Mucosa of descending colon (tissue), 3 donors: ENCODE data around the gene RIPOR2. TPM values are rescaled to one million over a fixed set of nuclear protein-coding genes. Genes with fewer than 3 reads are reported as not detected.
A peak's percentile ranks its signal among the peaks of the same experiment; 100 is the strongest.

Experiments used
- ATAC-seq: fragments of 200-7000 bp; cut with Tn5 transposase; one replicate; pipeline ENCODE4 v1.9.1; 2020; ENCODE audit warnings: mild to moderate bottlenecking, moderate library complexity
- DNase-seq, 3 donors: peaks; one replicate each; pipeline ENCODE4 v3.0.0-alpha.2; 2020
- H3K36me3 ChIP-seq: fragments of 200-600 bp; one replicate; pipeline ENCODE4 v1.8.0; 2021; ENCODE audit warnings: low read depth, mild to moderate bottlenecking
- H3K4me1 ChIP-seq: fragments of 200-600 bp; one replicate; pipeline ENCODE4 v1.8.0; 2021; ENCODE audit warnings: low read depth, mild to moderate bottlenecking
- H3K4me3 ChIP-seq: fragments of 200-600 bp; one replicate; pipeline ENCODE4 v1.8.0; 2021; ENCODE audit warnings: mild to moderate bottlenecking
- H3K9me3 ChIP-seq: fragments of 200-600 bp; one replicate; pipeline ENCODE4 v1.8.0; 2021; ENCODE audit warnings: mild to moderate bottlenecking
- CTCF ChIP-seq: fragments of 200-600 bp; IDR thresholded peaks from one replicate; pipeline ENCODE4 v1.8.0; 2022; ENCODE audit warnings: antibody characterized with exemption, mild to moderate bottlenecking
- intact Hi-C, 2 donors: fragments of 100-400 bp; cut with DNase I in 1 of 2; cut with micrococcal nuclease in 1 of 2; formaldehyde crosslinking; loops; one replicate each; pipeline versions ENCODE4 v1.11.0 to v1.11.1; 2022; cut with DNase I, micrococcal nuclease
- total RNA-seq, 3 donors: library from RNA; stranded (reverse); fragmentation: NEBNext Ultra II Directional in 2 of 3; extraction: Animal tissue kit (Norgen Biotek cat#: 25700) in 2 of 3; gene quantifications; one replicate each; pipeline versions ENCODE4 v1.2.1 to v1.2.4, GENCODE V29; 2021 to 2023
- donor health status: DM: no; HTN: no; CAD: no; lungs with moderate emphysema.
- donor health status: DM: no; HTN: no; CAD: no.
- donor health status: DM: no; HTN: yes; CAD: no.

The RIPOR2 gene
- total RNA-seq, 3 donors from 2014 or later: 2.9 to 4.7 (median 4.1) TPM

GRCh38 chr6:24829657-24830056 lies 106.1 kb downstream of the RIPOR2 start:
- Histone ChIP-seq H3K4me1 (no peaks in the 10 kb centered on the region), H3K9me3 (no peaks in the 10 kb centered on the region), H3K4me3 (no peak overlapping the region), H3K36me3 (no peaks in the 10 kb centered on the region)
- TF ChIP-seq CTCF: no peak
- ATAC-seq (no peak), DNase-seq (no peak)
- intact Hi-C loops: no loop called here

GRCh38 chr6:24827970-24828369 lies 107.8 kb downstream of the RIPOR2 start:
- Histone ChIP-seq H3K4me3 (no peak overlapping the region), H3K9me3 (no peaks in the 10 kb centered on the region), H3K36me3 (no peaks in the 10 kb centered on the region), H3K4me1 (no peaks in the 10 kb centered on the region)
- ATAC-seq: no peak
- DNase-seq: no peak
- intact Hi-C loops: no loop called here
- TF ChIP-seq CTCF: no peak

- Histone ChIP-seq H3K4me1 (no peaks in the 10 kb centered on the region), H3K4me3 (no peak overlapping the region), H3K36me3 (no peaks in the 10 kb centered on the region), H3K9me3 (no peaks in the 10 kb centered on the region)
- ATAC-seq: peak; percentile 47
- intact Hi-C loops: no loop called here
- DNase-seq: peak in 1 of 3 donors; percentile 25
- no peak for TF ChIP-seq CTCF
Observed at GRCh38 chr6:24827162-24827561, 108.6 kb downstream of the RIPOR2 start.

- no peak for ATAC-seq
- DNase-seq: no peak
Observed at GRCh38 chr6:24825130-24825630, 110.6 kb downstream of the RIPOR2 start.

GRCh38 chr6:24824142-24824938 lies 111.4 kb downstream of the RIPOR2 start:
- no peaks in the 10 kb centered on the region for H3K4me1 ChIP-seq
- intact Hi-C loops: no loop called here
- ATAC-seq (no peak), DNase-seq (no peak)
- TF ChIP-seq CTCF: no peak
- H3K9me3 ChIP-seq: no peaks in the 10 kb centered on the region
- H3K36me3 ChIP-seq: no peaks in the 10 kb centered on the region
- H3K4me3 ChIP-seq: no peak overlapping the region

More at GRCh38 chr6:24825130-24825630, 110.6 kb downstream of the RIPOR2 start:
- Histone ChIP-seq H3K36me3 (no peaks in the 10 kb centered on the region), H3K4me3 (no peak overlapping the region), H3K4me1 (no peaks in the 10 kb centered on the region), H3K9me3 (no peaks in the 10 kb centered on the region)
- no peak for TF ChIP-seq CTCF
- intact Hi-C loops: no loop called here
